GM18909 (cell line): ENCODE data around the gene RABEP2.
A peak's percentile ranks its signal among the peaks of the same experiment; 100 is the strongest.
"Not testable (repeated sequence)": the region's sequence is repeated elsewhere in the genome, so short reads cannot be mapped to it uniquely, and the experiment has no call there.

ENCODE experiments used
- ATAC-seq: cut with Tn5 transposase; IDR thresholded peaks from one replicate; pipeline ENCODE4 v1.9.1; 2021; ENCODE audit warnings: mild to moderate bottlenecking; ENCODE audit not compliant: unreplicated experiment, poor library complexity

RABEP2 gene

GRCh38 chr16:28881565-28881964 is 43.5 kb downstream of the RABEP2 start:
- not testable (repeated sequence) for ATAC-seq

GRCh38 chr16:28880955-28881354 is 44.1 kb downstream of the RABEP2 start:
- ATAC-seq, result no peak

DNA sequence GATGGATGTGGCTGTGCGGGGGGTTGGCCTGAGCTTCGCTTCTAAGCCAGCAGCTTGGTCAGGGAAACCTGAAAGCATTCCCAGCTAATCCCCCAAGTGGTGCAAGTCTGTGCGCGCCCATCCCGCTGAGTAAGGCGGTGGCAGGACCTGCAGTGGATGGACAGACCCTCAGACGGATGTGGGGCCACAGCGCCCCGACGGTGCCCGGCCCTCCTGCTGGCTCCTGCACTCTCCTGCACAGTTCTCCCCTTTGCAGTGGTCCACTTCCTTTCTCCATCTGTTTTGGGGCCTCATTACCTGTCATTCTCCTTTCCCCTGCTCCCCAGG is 44.5 kb downstream of the RABEP2 start:
- no peak for ATAC-seq

DNA sequence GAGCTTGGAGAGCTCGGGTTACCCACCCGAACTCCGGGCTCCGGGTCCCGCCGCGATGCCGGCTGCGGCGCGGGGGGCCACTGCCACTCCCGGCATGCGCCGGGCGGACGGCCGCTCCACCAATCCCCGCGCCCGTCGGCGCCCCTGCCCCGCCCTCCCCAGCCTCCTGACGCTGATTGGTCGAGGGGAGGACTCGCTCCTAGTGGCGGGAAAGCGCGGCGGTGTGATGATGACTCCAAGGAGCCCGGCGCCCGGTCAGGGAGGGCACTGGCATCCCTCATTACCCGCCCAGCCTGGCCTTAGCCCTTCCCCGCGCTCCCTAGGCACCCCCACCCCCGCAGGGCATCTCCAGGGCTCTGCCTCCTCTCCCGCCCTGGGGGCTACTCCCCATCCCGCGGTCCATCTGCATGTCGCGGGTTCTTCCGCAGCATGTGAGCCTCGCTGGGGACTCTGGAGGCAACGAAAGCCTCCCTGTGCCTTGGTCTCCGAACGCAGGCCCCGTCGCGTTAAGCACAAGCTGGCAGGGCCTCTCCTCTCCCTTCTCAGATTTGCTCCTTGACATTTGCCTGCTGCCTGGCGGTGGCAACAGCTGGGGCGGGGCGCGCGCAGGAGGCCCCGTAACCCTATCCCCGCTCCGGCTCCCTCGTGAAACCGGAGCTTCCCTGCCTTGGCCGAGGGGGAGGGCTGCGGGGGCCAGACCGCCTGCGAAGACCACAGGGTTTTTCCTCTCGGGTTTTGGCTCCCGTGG is 45.0 kb downstream of the RABEP2 start:
- ATAC-seq, result peak; percentile 87

DNA sequence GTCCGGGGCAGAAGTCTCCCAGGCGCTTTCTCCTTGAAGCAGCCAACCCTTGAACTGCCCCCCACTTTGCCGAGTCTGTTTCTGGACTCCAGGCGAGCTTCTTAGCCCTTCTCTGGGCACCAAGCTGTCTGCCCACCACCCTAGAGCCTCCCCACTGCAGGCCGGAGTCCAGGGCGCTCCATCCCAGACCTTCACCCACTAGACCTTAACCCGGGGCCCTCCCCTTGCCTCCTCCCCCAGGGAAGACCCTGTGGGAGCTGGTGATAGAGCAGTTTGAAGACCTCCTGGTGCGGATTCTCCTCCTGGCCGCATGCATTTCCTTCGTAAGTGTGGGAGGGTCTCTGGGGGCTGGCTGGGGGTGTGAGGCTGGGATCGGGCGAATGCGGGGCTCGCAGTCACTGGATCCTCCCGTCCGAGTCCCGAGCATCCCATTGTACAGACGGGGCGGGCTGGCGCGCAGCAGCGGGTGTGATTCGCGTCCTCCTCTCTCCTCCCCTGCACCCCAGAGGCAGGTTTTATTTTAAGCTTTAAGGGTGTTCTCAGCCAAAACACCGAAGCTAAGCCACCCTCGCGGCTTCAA is 45.7 kb downstream of the RABEP2 start:
- peak; percentile 11 for ATAC-seq

- ATAC-seq, result no peak
Observed at GRCh38 chr16:28878083-28878926, 46.7 kb downstream of the RABEP2 start, which contains the start of gene ATP2A1. TSS of gene ATP2A1 (plus strand) at chr16:28878488. CDS start at chr16:28878672, 184 bp downstream.

GRCh38 chr16:28877655-28878000 is 47.4 kb downstream of the RABEP2 start:
- ATAC-seq, result no peak

DNA sequence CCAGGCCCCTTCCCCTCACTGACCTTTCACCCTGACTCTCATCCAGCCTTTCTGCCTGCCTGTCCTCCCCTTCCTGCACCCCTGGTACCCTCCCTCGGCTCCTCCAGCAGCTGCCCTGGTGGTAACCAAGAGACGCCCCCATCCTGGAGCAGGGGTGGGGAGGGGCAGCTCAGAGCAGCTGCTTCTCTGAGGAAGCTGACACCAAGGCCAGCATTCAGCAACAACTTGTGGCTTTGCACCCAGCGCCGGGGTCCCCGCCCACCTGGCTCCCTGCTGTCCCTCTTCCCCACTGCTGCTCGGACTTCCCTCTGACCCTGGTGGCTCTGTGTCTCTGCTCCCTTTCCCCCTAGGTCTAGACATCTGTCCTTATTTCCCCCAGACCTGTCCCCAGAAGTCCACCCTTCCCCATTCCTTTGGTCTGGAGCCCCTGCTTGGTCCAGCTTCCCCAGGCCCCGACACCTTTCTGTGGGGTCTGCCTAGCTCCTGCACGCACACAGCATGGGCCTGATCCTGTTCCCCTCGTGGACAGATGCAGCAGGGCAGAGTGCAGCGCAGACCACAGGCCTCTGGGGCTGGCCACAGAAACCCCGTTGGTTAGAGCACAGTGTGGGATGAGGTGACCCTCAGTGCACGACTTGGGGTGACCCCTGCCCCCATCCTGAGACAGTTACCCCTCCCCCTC is 47.9 kb downstream of the RABEP2 start:
- no peak for ATAC-seq

- ATAC-seq, result no peak
Observed at GRCh38 chr16:28876019-28876659, 48.9 kb downstream of the RABEP2 start.

DNA sequence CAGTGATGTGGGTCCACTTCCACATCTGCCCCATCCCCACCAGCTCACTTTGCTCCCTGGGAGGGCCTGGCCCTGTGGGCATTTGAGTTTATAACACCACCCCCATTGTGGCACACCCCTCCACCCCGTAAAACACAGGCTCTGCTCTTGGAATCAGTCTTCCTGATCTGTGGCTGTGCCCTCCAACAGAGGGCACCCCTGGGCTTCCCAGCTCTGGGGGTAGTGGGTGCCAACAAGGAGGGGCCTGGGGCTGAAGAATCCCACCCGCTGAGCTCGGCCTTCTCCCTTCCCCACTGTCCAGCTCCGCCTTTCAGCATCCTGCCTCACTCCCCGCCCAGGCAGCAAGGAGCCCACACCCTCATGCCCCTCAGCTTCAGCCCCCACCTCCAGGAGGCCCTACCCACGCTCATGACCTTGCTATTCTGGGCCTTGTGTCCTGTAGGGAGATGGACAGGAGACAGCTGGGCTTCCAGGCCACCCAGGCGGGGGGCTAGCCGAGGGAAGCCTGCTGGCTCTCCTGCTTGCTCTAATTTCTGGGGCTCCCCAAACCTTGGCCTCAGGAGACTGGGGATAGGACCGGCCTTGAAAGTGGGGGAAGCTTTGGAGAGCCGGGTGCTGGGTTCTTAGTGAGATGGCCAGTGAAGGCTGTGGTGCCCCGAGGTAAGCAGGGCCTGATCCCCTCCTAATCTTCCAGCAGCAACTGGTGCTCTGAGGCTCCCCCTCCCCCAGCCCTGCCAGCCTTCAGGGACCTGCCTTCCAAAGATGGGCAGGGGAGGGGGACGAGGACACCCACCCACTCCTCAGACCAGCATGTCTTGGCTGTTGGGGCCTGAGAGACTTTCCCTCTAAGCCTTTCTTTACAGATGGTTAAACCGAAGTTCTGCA is 49.7 kb downstream of the RABEP2 start:
- ATAC-seq, result no peak

- no peak for ATAC-seq
Observed at GRCh38 chr16:28874406-28874805, 50.6 kb downstream of the RABEP2 start.

GRCh38 chr16:28873543-28874201 is 51.4 kb downstream of the RABEP2 start:
- ATAC-seq, result no peak

GRCh38 chr16:28872952-28873351 is 52.1 kb downstream of the RABEP2 start:
- no peak for ATAC-seq

DNA sequence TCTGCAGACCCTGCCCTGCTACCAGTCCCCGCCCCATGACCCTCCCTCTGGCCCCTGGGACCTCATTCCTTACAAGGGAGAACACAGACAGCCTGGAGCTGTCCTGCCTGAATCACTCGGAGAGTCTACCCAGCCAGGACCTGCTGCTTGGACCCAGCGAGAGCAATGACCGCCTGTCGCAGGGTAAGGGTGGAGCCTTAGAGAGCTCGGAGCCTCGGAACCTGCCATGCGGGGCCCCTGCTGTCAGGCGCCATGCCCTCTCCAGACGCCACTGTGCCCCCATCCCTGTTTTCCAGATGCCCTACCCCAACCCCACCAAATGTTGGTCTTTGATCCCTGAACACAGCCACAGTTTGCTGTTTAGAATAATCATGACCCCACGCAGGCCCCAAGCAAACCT is 55.8 kb downstream of the RABEP2 start:
- ATAC-seq, result no peak

- ATAC-seq, result not testable (repeated sequence)
Observed at GRCh38 chr16:28867646-28868045, 57.4 kb downstream of the RABEP2 start.

GRCh38 chr16:28867241-28867640 is 57.8 kb downstream of the RABEP2 start:
- ATAC-seq, result no peak

GRCh38 chr16:28866454-28866804 is 58.6 kb downstream of the RABEP2 start:
- ATAC-seq, result no peak

- no peak for ATAC-seq
Observed at GRCh38 chr16:28865722-28866453, 59.1 kb downstream of the RABEP2 start.
